Fibroblast of skin of right biceps (primary cell): Measurements from ENCODE around the gene FAM222A.
A peak's percentile ranks its signal among the peaks of the same experiment; 100 is the strongest.

Experiments used
- DNase-seq: peaks from one replicate; pipeline ENCODE4 v3.0.0-alpha.2; 2013

Gene FAM222A

GRCh38 chr12:109713187-109714070, at the start of gene FAM222A:
TSS of gene FAM222A (plus strand) at chr12:109713825. CDS start at chr12:109744147, 30,322 bp downstream.
- peak; percentile 96 for DNase-seq

DNA sequence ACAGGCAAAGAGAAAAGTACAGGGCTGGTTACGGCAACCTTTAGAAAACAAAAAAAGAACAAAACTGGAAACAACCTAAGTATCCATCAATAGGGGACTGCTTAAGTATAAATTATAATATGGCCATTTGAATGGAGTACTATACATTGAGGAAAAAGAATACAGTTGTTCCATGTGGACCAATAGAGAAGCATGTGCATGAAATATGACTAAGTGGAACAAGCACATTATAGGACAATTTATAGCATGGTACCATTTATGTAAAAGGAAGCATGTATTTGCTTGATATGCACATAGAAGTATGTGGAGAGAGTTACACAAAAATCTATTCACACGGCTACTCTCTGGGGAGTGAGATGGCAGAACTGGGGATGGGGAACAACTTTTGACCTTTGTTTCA, 49.2 kb upstream of the FAM222A start:
- DNase-seq, result no peak

DNA sequence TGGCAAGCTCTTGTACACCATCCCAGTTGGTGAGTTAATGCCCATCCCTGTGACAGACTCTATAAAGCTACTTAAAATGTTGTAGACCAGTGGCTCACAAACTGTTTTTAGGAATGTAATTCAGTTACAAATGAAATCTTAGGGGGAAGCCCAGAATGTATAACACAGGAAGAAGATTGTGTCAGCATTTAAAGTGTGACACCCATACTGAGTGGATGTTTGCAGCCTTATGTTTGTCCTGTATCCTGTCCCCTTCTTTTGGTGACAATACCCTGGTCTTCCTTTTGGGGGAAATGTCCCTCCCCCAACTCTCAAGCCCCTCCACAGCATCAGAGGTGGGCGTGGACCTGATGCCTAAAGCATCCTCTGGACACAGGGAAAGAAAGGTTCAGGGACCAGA, 47.6 kb upstream of the FAM222A start:
- DNase-seq, result no peak

DNA sequence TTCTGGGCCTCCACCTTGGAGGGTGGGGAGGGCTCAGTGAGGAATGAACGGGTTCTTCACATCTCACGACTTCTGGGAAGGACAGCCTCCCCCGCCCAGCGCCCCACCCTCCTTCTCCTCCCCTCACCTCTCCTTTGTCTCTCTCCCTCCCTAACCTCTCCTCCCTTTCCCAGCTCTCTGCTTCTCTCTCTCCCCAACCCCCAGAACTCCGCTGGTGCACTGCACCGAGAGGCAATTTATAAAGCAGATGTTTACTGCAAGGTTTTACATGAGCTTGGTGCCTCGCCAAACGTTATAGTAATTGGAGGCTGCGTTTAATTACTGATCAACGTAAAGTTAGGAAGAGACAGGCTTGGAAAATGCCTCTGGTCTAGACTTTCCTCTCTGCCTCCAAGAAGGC, 42.9 kb upstream of the FAM222A start:
- no peak for DNase-seq

- DNase-seq, result no peak
Measured at GRCh38 chr12:109671502-109671901, 42.1 kb upstream of the FAM222A start.

- no peak for DNase-seq
Measured at GRCh38 chr12:109673379-109673778, 40.2 kb upstream of the FAM222A start.

DNA sequence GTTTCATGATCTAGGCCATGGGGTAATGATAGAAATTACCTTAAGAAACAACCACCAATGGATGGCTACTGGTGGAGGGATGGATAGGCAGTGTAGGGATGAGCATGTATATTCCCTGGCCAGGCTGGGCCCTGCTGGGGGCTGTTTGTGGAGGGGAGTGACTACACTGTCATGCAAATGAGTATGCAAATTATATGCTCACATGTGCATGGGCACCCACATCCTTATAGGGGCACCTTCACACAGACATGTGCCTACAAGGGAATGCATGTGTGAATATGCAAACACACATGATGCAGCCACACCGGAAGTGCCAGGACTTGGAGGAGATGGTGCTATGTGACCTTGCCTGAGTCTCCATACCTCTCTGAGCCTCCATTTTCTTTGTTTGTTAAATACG, 39.7 kb upstream of the FAM222A start:
- no peak for DNase-seq

GRCh38 chr12:109675411-109675810, 38.2 kb upstream of the FAM222A start:
- no peak for DNase-seq

GRCh38 chr12:109677279-109677691, 36.3 kb upstream of the FAM222A start:
- DNase-seq, result no peak

- no peak for DNase-seq
Measured at GRCh38 chr12:109678719-109679118, 34.9 kb upstream of the FAM222A start.

- no peak for DNase-seq
Measured at GRCh38 chr12:109679501-109680263, 33.9 kb upstream of the FAM222A start.

GRCh38 chr12:109680264-109681005, 33.2 kb upstream of the FAM222A start:
- no peak for DNase-seq

- DNase-seq, result no peak
Measured at GRCh38 chr12:109681986-109682707, 31.5 kb upstream of the FAM222A start.

DNA sequence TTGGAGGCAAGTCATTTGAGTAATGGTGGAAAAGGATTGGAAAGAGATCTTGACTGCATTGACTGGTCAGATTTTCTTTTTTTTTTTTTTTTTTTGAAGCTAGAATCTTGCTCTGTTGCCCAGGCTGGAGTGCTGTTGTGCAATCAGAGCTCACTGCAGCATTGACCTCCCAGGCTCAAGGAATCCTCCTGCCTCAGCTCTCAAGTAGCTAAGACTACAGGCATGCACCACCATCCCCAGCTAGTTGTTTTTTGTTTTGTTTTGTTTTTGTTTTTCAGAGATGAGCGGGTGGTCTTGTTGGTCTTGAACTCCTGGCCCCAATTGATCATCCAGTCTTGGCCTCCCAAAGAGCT, 30.9 kb upstream of the FAM222A start:
- DNase-seq, result no peak

DNA sequence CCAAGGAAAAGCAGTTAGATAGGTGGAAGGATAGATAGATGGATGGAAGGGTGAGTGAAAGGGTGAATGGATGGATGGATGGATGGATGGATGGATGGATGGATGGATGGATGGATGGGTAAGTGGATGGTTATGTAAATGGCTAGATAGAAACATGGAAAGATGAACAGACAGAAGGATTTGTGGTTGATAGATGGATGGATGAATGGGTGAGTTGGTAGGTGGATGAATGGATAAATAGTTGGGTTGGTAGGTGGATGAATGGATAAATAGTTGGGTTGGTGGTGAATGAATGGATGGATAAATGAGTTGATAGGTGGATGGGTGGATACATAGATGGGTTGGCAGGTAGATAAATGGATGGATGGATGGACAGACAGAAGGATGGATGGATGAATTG, 30.3 kb upstream of the FAM222A start:
- DNase-seq, result no peak

GRCh38 chr12:109685574-109686447, 27.8 kb upstream of the FAM222A start:
- DNase-seq, result no peak

DNA sequence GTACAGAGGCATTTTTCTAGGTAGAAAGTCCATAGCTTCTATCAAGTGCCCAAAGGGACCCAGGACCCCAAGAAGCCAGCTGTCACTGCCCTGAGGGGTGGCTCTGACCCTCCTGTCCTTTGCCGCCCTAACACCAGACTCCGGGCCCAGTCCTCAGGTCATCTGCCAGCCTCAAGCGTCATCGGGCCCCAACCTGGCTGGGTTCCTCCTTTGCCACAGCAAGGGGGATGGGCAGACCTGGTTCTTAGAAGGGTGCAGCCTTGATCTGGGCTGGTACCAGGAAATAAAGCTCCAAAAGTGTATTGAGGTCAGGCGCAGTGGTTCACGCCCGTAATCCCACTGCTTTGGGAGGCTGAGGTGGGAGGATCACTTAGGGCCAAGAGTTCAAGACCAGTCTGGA, 27.1 kb upstream of the FAM222A start:
- no peak for DNase-seq

DNA sequence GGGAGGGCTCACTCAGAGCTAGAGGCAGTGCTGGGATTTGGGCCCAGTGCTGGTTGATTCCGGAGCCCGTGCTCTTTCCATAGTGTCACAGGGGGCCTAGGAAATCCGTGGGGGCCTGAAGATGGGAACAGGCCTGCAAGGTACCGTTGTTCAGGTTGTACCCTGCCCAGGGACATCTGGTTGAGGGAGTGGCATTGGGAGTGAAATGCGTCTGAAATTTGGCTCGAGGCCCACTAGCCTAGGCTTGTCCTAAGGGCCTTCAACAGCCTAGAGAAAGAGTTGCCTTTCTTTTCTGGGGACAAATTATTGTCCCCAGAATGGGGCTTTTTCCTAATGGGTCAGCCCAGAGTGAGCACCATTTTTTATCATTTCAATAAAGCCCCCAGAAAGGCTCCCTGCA, 26.4 kb upstream of the FAM222A start:
- DNase-seq, result no peak

- no peak for DNase-seq
Measured at GRCh38 chr12:109689426-109689825, 24.2 kb upstream of the FAM222A start.

- no peak for DNase-seq
Measured at GRCh38 chr12:109693160-109693559, 20.5 kb upstream of the FAM222A start.
